IMR-90 (cell line): ENCODE data around the gene ZNF625.

Experiments
- CEBPB ChIP-seq: IDR thresholded peaks from 2 replicates; pipeline ENCODE4 v1.6.1; 2012; ENCODE audit warnings: low read depth, low read length, improper control_type of control experiment
- CHD1 ChIP-seq: IDR thresholded peaks from 2 replicates; pipeline ENCODE4 v1.6.1; 2012; ENCODE audit warnings: low read depth, low read length, improper control_type of control experiment
- CTCF ChIP-seq: conservative IDR thresholded peaks from 2 replicates; pipeline ENCODE4 v1.5.1; 2012; ENCODE audit warnings: mild to moderate bottlenecking, low read depth, low read length, improper control_type of control experiment
- MXI1 ChIP-seq: IDR thresholded peaks from 2 replicates; pipeline ENCODE4 v1.6.1; 2012; ENCODE audit warnings: low read depth, mild to moderate bottlenecking, low read length, moderate library complexity, borderline replicate concordance

GRCh38 chr19:12166626-12167025, 10.1 kb upstream of the ZNF625 start:
- TF ChIP-seq CTCF = no peak
- TF ChIP-seq CEBPB = no peak
- TF ChIP-seq MXI1 = no peak
- no peak for TF ChIP-seq CHD1
